ENCODE measurements around the gene CCDC50.

Gene CCDC50

GRCh38 chr3:191328962-191329653 lies at the start of gene CCDC50:
TSS of gene CCDC50 (plus strand) at chr3:191329394. CDS start at chr3:191329675, 281 bp downstream.
- no peak for DNase-seq (ENCODE audit: low read depth)

DNA sequence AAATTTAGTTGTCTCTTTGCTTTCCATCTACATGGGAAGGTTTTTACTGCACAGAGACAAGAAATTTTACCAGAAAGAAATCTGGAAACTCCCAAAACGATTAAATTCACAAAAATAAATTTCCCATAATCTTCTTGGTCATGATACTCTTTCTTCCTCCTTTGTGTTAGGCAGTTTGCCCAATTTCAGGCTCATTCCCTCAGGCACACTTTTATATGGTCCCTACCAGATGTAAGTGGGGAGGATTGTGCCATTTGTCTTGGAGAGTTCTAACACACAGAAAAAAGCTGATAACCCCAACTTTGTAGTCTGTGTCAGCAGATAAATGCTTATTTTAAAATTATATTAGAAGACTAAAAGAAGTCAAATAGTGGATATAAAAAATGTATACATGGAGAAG lies 49.1 kb upstream of the CCDC50 start:
- DNase-seq (ENCODE audit: low read depth) = no peak

GRCh38 chr3:191280882-191281281 lies 48.3 kb upstream of the CCDC50 start:
- no peak for DNase-seq (ENCODE audit: low read depth)

DNA sequence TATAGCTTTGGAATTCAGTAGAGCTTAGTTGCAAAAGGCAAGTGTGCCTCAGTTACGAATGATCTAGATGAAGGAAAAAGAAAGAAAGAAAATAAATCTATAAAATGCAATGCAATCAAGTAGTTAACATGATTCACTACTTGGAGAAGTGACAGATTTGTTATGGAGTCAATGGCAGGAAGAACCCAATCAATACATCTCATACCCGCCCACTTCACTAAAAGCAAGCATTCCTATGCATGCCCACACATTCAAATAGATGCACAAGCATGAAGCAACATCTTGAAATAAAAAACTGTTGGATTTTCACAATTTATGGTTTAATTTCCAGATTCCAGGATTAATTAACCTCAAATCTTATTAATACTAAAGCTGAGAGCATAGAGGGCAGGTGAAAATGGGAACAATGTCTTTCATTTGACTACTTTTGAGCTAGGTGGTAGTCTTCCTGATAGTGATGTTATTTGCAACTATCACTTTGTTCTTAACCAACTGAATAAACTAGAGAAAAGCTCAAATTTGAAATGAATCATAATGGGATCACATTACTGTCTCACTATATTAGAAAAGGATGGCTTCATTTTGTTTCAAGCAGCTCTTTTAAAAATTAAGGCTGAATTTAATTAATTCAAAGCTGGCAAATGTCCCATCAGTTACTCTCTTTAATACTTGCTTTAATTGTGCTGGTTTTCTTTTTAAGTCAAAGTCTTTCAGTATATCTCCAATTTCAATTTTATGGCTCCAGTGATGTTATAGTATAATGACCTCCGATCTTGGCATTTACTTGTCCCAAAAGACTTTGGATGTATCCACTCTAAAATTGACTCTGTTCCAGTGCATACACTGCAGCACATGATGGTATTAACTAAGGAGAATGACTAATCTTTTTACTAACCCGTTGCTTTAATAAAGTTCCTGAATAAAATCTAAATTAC lies 46.7 kb upstream of the CCDC50 start:
- DNase-seq (ENCODE audit: low read depth) = no peak

GRCh38 chr3:191283400-191283799 lies 45.8 kb upstream of the CCDC50 start:
- no peak for DNase-seq (ENCODE audit: low read depth)

GRCh38 chr3:191290311-191291025 lies 38.7 kb upstream of the CCDC50 start:
- no peak for DNase-seq (ENCODE audit: low read depth)

DNA sequence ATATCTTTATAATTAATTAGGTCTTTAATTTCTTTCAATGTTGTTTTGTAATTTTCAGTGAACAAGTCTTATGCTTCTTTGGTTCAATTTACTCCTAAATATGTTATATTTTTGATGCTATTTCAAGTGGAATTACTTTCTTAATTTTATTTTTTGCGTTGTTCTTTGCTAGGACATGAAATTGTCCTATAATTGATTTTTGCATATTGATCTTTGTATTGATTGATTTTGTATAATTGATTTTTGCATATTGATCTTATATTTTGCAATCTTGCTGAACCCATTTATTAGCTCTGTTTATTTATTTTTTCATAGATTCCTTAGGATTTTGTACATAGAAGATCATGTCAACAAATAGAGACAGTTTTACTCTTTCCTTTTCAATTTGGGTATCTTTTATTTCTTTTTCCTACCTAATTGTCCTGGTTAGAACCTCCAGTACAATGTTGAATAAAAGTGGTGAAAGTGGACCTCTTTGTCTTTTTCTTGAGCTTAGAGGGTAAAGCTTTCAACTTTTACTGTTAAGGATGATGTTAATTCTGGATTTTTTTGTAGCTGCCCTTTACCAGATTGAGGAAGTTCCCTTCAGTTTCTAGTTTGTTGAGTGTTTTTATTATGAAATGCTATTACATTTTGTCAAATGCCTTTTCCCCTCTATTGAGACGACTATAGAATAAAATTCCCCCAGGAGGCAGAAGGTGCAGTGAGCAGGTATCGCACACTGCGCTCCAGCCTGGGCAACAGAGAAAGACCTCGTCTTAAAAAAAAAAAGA lies 36.8 kb upstream of the CCDC50 start:
- DNase-seq (ENCODE audit: low read depth) = no peak

GRCh38 chr3:191294291-191294690 lies 34.9 kb upstream of the CCDC50 start:
- DNase-seq (ENCODE audit: low read depth) = no peak

DNA sequence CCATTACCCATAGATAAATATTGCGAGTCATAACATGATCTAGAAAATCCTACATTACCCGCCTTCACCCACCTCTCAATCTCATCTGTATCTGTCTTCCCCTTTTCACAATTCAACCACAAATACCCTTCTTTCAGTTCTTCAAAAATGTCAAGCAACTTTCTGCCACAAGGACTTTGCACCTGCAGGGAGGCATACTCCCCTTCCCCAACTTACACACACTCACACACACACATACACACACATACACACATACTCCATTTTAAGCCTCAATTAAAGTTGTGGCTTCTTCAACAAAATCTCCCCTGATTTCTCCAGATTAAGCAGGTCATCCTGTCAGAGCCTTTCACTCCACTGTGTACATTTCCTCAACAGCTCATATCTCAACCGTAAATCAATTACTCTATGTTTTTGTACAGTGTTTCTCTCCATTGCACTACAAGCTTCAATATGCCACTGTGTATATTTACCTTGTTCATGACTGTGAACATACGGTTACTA lies 33.1 kb upstream of the CCDC50 start:
- no peak for DNase-seq (ENCODE audit: low read depth)

- no peak for DNase-seq (ENCODE audit: low read depth)
These were observed 30.3 kb upstream of the CCDC50 start for GRCh38 chr3:191298846-191299245.

GRCh38 chr3:191300422-191300821 lies 28.8 kb upstream of the CCDC50 start:
- DNase-seq (ENCODE audit: low read depth) = no peak

DNA sequence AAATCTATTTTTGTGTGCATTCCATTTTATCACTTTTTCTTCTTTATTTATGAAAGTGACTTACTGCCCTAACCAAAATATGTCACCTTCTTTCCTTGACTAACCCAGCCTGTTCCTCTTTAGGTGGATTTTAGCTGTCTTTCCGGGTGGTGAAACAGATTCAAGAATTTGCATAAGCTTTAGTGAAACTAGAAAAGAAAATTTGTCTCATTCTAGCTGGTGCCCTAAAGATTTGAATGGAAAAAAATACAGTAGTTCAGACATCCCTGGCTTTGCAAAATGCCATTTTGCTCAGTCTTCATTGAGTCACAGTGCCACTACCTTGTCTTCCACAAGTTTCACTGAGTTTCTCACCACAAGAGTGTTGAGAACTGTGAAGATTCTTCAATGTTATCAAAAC lies 28.2 kb upstream of the CCDC50 start:
- no peak for DNase-seq (ENCODE audit: low read depth)

- no peak for DNase-seq (ENCODE audit: low read depth)
These were observed 27.3 kb upstream of the CCDC50 start for GRCh38 chr3:191301782-191302411.

GRCh38 chr3:191302451-191302850 lies 26.7 kb upstream of the CCDC50 start:
- no peak for DNase-seq (ENCODE audit: low read depth)

DNA sequence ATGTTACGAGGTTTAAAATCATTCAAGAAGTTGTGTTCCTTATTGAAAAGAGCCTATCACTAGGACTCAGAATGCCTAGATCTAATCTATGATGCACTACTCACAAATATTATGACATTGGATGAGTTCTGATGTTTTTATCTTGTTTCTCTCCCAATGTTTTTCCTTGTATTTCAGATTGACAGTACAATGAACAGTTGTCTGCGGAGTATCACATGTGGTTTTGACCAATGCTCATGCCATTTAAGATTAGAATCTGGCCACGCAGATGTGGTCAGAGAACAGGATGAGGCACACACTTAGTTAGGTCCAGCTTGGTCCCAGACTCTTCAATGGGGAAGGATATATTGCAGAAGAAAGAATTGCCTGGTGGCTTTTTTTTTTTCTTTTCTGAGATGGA lies 25.6 kb upstream of the CCDC50 start:
- DNase-seq (ENCODE audit: low read depth) = no peak

- no peak for DNase-seq (ENCODE audit: low read depth)
These were observed 22.8 kb upstream of the CCDC50 start for GRCh38 chr3:191306428-191306827.

DNA sequence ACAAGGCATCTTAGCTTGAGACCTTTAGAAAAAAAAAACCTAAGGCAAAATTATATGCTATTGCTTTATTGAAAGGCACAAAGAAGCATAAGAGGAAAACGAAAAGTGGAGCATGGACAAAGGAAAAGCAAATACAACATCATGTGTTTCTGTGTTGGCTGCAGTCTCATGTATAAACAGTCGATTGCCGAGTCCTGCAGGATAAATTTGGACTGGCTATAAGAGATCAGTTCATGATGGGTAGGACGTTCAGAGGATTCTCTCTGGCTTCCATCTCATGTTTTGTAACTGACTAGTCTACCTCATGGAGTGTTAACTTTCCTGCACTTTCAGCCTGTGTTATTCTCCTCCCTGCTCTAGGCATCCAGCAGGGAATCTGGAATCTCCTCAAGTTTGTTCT lies 21.9 kb upstream of the CCDC50 start:
- DNase-seq (ENCODE audit: low read depth) = no peak

GRCh38 chr3:191313296-191313695 lies 15.9 kb upstream of the CCDC50 start:
- DNase-seq (ENCODE audit: low read depth) = no peak

GRCh38 chr3:191314109-191314728 lies 15.0 kb upstream of the CCDC50 start:
- DNase-seq (ENCODE audit: low read depth) = no peak

DNA sequence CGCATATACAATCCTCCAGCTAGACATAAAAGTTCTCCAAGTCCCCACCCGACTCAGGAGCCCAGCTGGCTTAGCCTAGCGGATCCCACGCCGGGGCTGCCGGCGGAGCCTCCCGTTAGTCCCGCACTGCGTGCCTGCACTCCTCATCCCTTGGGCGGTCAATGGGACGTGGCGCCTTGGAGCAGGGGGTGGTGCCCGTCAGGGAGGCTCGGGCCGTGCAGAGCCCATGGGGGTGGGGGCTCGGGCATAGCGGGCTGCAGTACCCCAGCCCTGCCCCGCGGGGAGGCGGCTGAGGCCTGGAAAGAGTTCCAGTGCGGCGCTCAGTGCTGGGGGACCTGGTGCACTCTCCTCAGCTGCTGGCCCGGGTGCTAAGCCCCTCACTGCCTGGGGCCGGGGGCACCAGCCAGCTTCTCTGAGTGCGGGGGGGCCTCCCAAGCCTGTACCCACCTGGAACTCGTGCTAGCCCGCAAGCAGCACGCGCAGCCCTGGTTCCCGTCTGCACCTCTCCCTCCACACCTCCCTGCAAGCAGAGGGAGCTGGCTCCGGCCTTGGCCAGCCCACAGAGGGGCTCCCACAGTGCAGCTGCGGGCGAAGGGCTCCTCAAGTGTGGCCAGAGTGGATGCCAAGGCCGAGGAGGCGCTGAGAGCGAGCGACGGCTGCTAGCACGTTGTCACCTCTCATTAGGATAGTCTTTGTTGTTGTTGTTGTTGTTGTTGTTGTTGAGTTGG lies 12.2 kb upstream of the CCDC50 start:
- no peak for DNase-seq (ENCODE audit: low read depth)
